ENCODE data around the gene CDKAL1. TPM values are rescaled to one million over a fixed set of nuclear protein-coding genes. Genes with fewer than 3 reads are reported as not detected.

Gene CDKAL1
- total RNA-seq, 1 experiment from 2014 or later, result 21.8 TPM

- Histone ChIP-seq H3K27ac (no peak overlapping the region), H3K27me3 (no peaks in the 10 kb centered on the region), H3K4me3 (no peak overlapping the region), H3K36me3 (no peaks in the 10 kb centered on the region), H3K4me1 (no peaks in the 10 kb centered on the region), H3K9me3 (replicated peaks) (no peaks in the 10 kb centered on the region)
- no peak for DNase-seq
Observed at GRCh38 chr6:20790032-20790791, 256.0 kb downstream of the CDKAL1 start.

DNA sequence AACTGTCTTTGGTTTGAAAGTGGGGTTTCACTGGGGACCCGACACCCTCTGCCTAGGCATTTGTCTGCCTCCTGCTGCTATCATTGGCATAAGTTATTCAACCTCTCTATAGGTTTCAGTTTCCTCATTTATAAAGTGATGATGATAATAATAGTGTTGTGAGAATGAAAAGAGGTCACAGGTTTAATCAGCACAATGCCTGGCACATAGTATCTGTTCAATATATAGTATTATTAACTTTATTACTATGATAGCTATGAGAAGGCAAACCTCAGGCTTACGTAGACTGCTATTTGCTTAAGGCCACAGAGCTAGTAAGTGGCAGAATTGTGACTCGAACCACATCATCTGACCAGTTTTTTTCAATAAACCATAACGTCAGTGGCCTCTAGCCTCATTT is 256.8 kb downstream of the CDKAL1 start:
- no peak for DNase-seq
- H3K27me3 ChIP-seq, result no peaks in the 10 kb centered on the region
- H3K4me3 ChIP-seq, result no peak overlapping the region
- H3K9me3 ChIP-seq (replicated peaks), result no peaks in the 10 kb centered on the region
- H3K36me3 ChIP-seq, result no peaks in the 10 kb centered on the region
- no peaks in the 10 kb centered on the region for H3K4me1 ChIP-seq
- no peak overlapping the region for H3K27ac ChIP-seq

GRCh38 chr6:20791944-20792343 is 257.7 kb downstream of the CDKAL1 start:
- H3K4me1 ChIP-seq, result no peaks in the 10 kb centered on the region

GRCh38 chr6:20793174-20793573 is 258.9 kb downstream of the CDKAL1 start:
- no peak overlapping the region for H3K4me3 ChIP-seq
- no peaks in the 10 kb centered on the region for H3K4me1 ChIP-seq
- no peaks in the 10 kb centered on the region for H3K9me3 ChIP-seq (replicated peaks)
- H3K27me3 ChIP-seq, result no peaks in the 10 kb centered on the region
- no peaks in the 10 kb centered on the region for H3K36me3 ChIP-seq
- no peak overlapping the region for H3K27ac ChIP-seq
- DNase-seq, result no peak

More at GRCh38 chr6:20791944-20792343, 257.7 kb downstream of the CDKAL1 start:
- no peak for DNase-seq
- H3K9me3 ChIP-seq (replicated peaks), result no peaks in the 10 kb centered on the region
- no peaks in the 10 kb centered on the region for H3K27me3 ChIP-seq
- no peaks in the 10 kb centered on the region for H3K36me3 ChIP-seq
- no peak overlapping the region for H3K27ac ChIP-seq
- no peak overlapping the region for H3K4me3 ChIP-seq

DNA sequence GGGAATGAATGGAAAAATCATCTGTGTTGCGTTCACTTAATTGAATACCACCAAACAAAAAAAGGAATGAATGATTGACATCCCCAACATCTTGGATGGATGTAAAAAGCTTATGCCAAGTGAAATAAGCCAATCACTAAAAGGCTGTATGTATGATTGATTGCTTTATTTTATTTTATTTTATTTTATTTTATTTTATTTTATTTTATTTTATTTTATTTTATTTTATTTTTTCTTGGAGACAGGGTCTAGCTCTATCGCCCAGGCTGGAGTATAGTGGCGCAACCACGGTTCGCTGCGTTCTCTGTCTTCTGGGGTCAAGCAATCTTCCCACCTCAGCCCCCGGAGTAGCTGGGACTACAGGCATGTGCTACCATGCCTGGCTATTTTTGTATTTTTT is 263.3 kb downstream of the CDKAL1 start:
- Histone ChIP-seq H3K4me1 (no peaks in the 10 kb centered on the region), H3K9me3 (replicated peaks) (no peaks in the 10 kb centered on the region), H3K4me3 (no peak overlapping the region), H3K27me3 (no peaks in the 10 kb centered on the region), H3K27ac (no peak overlapping the region), H3K36me3 (no peaks in the 10 kb centered on the region)
- no peak for DNase-seq

- H3K36me3 ChIP-seq, result no peaks in the 10 kb centered on the region
- H3K27ac ChIP-seq, result no peak overlapping the region
- peak in 1 of 2 experiments; percentile 5 for DNase-seq
- no peaks in the 10 kb centered on the region for H3K27me3 ChIP-seq
- 0 out of 2 replicates have a peak, but pooled peaks cover 2% of the 10 kb centered on the region for H3K4me1 ChIP-seq
- H3K4me3 ChIP-seq, result no peak overlapping the region
- H3K9me3 ChIP-seq (replicated peaks), result no peaks in the 10 kb centered on the region
Observed at GRCh38 chr6:20800229-20800628, 266.0 kb downstream of the CDKAL1 start.

GRCh38 chr6:20800653-20801052 is 266.4 kb downstream of the CDKAL1 start:
- DNase-seq, result no peak
- Histone ChIP-seq H3K4me1 (0 out of 2 replicates have a peak, but pooled peaks cover 2% of the 10 kb centered on the region), H3K9me3 (replicated peaks) (no peaks in the 10 kb centered on the region), H3K4me3 (no peak overlapping the region), H3K27me3 (no peaks in the 10 kb centered on the region), H3K36me3 (no peaks in the 10 kb centered on the region), H3K27ac (no peak overlapping the region)

GRCh38 chr6:20801595-20801994 is 267.3 kb downstream of the CDKAL1 start:
- Histone ChIP-seq H3K4me1 (0 out of 2 replicates have a peak, but pooled peaks cover 2% of the 10 kb centered on the region), H3K36me3 (no peaks in the 10 kb centered on the region), H3K9me3 (replicated peaks) (no peaks in the 10 kb centered on the region), H3K27me3 (no peaks in the 10 kb centered on the region), H3K4me3 (no peak overlapping the region), H3K27ac (no peak overlapping the region)
- no peak for DNase-seq

GRCh38 chr6:20802596-20802995 is 268.3 kb downstream of the CDKAL1 start:
- no peaks in the 10 kb centered on the region for H3K9me3 ChIP-seq (replicated peaks)
- H3K4me1 ChIP-seq, result 0 out of 2 replicates have a peak, but pooled peaks cover 2% of the 10 kb centered on the region
- H3K27me3 ChIP-seq, result no peaks in the 10 kb centered on the region
- no peak for DNase-seq
- H3K4me3 ChIP-seq, result no peak overlapping the region
- H3K27ac ChIP-seq, result no peak overlapping the region
- no peaks in the 10 kb centered on the region for H3K36me3 ChIP-seq

GRCh38 chr6:20805021-20805420 is 270.8 kb downstream of the CDKAL1 start:
- no peaks in the 10 kb centered on the region for H3K36me3 ChIP-seq
- H3K4me1 ChIP-seq, result 0 out of 2 replicates have a peak, but pooled peaks cover 2% of the 10 kb centered on the region
- no peak overlapping the region for H3K4me3 ChIP-seq
- H3K9me3 ChIP-seq (replicated peaks), result no peaks in the 10 kb centered on the region
- no peak overlapping the region for H3K27ac ChIP-seq
- DNase-seq, result peak in 1 of 2 experiments; percentile 7
- no peaks in the 10 kb centered on the region for H3K27me3 ChIP-seq

DNA sequence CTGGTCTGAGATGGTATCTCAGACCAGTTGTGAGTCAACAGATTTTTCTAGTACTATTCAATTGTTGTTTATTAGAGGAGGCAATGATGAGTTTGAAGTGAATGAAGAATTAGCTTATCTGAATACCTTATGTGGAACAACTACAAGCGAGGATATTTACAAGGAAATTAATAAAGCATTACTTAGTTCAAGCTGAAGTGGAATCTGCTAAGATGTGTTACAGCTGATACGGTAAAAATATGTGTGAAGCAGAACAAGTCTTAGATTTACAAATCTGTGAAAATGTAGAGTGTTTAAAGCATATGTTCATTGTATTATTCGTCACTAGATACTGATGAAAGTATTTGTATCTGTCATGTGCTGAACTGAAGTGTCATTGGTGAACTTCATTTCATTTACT is 272.4 kb downstream of the CDKAL1 start:
- DNase-seq, result no peak
- Histone ChIP-seq H3K4me3 (no peak overlapping the region), H3K36me3 (no peaks in the 10 kb centered on the region), H3K4me1 (peaks cover 13% of the 10 kb centered on the region), H3K27me3 (no peaks in the 10 kb centered on the region), H3K27ac (no peak overlapping the region), H3K9me3 (replicated peaks) (no peaks in the 10 kb centered on the region)

DNA sequence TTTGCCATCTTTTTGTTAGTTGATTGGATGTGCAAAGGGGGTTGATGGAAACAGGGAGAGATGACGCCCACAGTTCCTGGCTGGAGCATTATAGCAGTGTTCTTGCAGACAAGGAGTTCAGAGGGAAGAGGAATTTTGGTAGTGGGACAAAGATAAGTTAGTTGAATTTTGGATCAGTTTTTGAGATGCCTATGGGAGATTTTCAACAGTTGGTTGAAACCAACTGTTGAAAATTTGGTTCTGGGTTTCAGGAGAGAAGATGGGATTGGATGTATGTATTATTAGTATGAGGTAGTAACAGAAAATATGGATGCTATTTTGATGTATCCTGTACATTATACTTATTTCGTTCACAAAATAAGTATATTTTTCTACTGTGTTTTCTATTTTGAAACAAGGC is 274.2 kb downstream of the CDKAL1 start:
- Histone ChIP-seq H3K4me3 (no peak overlapping the region), H3K36me3 (no peaks in the 10 kb centered on the region), H3K27me3 (no peaks in the 10 kb centered on the region), H3K4me1 (peaks cover 13% of the 10 kb centered on the region), H3K27ac (no peak overlapping the region), H3K9me3 (replicated peaks) (no peaks in the 10 kb centered on the region)
- DNase-seq, result no peak

- Histone ChIP-seq H3K4me1 (peaks cover 13% of the 10 kb centered on the region), H3K27me3 (no peaks in the 10 kb centered on the region), H3K27ac (no peak overlapping the region), H3K9me3 (replicated peaks) (no peaks in the 10 kb centered on the region), H3K36me3 (no peaks in the 10 kb centered on the region), H3K4me3 (no peak overlapping the region)
- DNase-seq, result no peak
Observed at GRCh38 chr6:20808924-20809323, 274.7 kb downstream of the CDKAL1 start.

- H3K27me3 ChIP-seq, result no peaks in the 10 kb centered on the region
- H3K27ac ChIP-seq, result peak overlapping the region; percentile 48
- no peaks in the 10 kb centered on the region for H3K36me3 ChIP-seq
- no peaks in the 10 kb centered on the region for H3K9me3 ChIP-seq (replicated peaks)
- no peak for DNase-seq
- H3K4me1 ChIP-seq, result peaks cover 11% of the 10 kb centered on the region
- no peak overlapping the region for H3K4me3 ChIP-seq
Observed at GRCh38 chr6:20810727-20811108, 276.5 kb downstream of the CDKAL1 start.

DNA sequence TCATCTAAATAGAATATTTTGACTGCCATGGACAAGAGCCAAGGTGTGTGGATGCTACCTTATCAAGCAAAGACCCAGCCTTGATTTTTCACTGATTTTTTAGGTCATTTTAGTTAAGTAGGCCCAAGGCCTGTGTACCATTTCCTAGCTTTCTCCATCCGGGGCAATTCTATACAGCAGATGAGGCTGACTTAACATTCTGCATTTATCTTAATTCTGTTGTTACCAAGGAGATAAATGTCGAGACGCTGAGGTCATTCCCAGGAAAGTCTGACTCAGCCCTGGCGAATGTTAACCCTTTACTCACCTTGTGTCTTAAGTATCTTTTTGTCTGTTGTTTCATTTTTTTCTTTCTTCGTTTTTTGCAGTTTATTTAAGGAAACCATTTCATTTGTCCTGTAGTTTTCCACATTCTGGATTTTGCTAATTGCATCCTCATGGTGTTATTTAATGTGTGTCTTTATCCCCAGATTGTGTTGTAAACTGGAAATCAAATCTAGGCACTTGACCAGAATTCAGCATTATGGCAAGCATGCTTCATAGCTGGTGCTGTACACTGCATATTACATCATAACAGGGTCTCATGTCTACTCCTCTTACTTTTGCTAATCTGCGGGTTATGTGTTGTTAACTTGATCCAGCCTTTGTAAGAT is 277.0 kb downstream of the CDKAL1 start:
- DNase-seq, result peak; percentile 34 to 52
- Histone ChIP-seq H3K27me3 (no peaks in the 10 kb centered on the region), H3K9me3 (replicated peaks) (no peaks in the 10 kb centered on the region), H3K27ac (peak overlapping the region; percentile 48), H3K36me3 (no peaks in the 10 kb centered on the region), H3K4me3 (no peak overlapping the region), H3K4me1 (peaks cover 11% of the 10 kb centered on the region)
